NCI-H1436 treated with DMSO at 0.1 percent for 48 hours (cell line): ENCODE measurements around the gene SECISBP2.

Source experiments
- DNase-seq: peaks from one replicate; lab custom pipeline; 2025; lab: John Stamatoyannopoulos, UW

SECISBP2 gene

DNA sequence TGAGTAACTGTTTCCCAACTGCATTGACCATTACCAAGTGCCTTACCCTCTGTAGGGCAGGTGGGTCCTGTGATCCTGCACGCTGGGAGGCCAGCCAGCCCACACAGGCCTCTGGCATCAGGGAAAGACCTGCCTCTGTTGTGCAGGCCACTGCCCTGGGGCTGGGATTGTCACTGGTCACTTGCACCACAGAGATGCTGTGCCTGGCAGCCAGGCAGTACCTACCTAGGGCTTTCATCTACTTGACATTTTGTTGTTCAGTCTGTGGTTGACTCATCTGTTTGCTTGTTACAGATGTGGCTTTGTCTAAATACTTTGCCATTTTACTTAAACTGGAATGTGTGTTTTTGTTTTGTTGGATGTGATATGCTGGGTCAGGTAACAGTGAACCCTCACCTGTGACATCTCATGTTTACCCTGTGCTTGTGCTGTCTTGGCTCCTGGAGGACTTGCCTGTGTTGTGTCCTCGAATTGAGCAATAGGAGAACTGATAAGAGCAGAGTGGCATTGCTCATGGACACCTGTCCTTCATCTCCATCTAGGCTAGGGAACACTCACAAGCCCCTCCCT is 32.8 kb downstream of the SECISBP2 start:
- DNase-seq: no peak

DNA sequence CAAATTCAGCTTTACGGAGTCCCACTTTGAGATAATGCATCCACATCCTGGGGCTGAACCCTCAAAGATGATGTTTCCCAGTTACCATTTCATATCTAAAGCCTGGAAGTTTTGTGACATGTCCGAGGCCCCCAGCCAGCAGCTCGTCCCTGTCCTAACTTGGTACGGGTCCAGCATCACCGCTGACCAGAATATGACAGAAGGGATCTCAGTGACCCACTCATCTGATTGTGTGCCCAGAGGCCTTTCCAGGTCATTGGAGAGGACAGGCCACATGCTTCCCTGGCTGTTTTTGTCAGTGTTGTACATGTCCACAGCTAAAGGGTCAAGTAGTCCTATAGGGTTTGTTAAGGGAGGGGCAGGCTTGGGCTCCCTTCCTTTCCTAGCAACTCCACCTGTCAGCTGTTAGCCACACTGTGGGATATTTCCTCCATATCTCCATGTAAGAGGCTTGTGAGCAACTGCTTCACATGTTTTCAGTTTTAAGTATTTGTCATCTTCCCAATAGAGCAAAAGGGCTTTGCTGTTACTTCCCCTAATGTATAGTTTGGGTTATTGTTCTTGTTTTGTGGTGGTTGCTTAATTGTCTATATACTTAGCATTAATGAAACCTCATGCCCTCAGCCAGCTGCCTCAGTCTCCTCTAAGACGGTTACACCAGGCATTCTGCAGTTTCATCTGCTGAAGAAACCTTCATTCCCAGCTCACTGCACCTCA is 33.4 kb downstream of the SECISBP2 start:
- no peak for DNase-seq

DNA sequence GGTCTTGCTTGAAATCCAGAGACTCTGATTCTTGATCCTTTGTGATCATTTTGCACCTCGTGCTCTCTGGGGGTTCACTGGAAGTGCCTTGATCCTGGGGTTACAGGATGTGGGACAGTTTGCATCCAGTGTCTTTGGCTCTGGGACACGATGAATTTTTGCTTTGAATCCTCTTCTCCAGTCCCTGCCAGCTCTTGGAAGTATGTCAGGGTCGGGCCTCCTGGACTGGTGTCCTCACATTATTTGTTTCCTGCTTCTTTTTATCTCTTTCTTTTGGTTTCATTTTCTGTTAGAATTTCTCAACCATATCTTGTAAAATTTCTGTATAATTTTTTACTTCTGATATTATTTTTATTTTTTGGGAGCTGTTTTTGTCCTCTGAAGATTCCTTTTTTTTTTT is 34.2 kb downstream of the SECISBP2 start:
- no peak for DNase-seq

DNA sequence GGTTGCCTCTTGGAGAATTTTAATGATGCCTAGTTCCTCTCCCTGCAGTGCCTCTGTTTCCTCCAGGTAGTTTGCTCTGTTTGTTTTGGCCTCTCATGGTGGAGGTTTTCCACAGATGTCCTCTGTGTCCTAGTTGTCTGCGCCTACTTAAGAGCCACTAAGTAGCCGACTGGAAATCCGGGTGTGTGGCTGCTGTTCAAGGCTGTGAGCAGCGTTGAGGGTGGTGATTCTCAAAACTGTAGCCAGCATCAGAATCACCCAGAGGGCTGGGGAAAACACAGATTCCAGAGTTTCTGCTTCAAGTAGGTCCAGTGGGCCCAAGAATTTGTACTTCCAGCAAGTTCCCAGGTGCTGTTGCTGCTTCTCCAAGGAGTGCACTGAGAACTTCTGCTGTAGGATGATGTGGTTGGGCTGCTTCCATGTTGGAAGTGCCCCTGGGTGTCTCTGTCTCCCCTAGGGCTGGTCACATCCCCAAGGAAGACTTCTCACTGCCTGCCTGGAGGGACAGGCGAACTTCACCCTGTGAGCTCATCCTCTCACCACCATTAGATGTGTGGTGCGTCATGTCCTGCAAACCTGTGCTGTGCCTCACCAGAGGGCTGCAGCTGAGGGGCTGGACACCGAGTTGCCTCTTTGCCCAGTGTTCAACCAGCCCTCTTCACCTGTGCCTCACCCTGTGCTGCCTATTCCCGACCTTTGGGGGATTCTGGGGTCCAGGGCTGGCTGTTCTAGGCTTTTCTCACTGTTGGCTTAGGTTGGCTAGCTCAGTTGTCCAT is 34.8 kb downstream of the SECISBP2 start:
- no peak for DNase-seq

DNA sequence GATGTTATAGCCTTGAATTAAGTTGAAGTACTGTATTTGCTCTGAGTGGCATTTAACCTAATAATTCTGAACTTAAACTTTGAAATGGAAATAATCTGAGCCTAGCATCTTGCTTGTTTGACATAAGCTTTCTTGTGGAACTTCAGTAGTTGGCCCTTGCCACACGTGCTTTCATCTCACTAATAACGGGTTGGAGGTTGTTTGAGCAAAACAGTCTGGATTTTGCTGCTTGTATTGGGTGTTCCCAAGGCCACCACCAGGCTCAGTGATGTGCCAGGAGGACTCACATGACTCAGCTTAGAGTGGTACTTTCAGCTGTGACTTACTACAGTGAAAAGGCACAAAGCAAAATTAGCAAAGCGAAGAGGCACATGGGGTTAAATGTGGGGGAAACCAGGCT is 35.7 kb downstream of the SECISBP2 start:
- no peak for DNase-seq

DNA sequence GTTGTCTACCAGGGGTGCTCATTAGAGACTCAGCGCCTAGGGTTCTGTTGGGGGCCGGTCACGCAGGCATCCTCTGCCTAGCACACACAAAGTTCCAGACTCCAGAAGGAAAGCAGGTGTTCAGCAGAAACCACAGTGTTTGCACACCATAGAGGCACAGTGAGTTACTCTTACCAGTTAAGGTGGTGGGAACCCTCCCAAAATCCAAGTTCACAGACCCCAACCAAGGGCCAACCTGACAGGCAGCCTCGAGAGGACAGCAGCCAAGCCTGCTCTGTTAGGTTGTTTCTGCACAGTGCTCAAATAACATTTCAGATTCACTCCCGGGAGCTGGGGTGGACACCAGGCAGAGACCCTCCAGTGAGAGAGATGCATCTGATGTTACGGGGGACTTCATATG is 36.2 kb downstream of the SECISBP2 start:
- DNase-seq: no peak

DNA sequence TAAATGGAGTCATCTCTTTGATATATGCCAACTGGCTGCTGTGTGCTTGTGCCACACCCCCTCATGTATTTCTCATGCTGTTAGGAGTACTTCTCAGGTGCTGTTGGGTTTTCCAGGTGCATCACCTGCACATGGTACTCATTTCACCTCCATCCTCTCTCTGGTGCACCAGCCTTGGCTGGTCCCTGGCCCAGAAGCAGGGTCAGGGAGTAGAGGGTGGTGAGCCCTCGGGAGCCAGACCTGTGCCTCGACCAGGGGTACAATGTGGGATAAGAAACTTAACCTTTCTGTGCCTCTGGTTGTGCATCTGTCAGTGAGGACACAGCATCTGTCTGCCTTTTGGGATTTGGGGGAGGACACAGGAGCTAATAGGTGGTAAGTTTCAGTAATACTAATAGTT is 38.5 kb downstream of the SECISBP2 start:
- no peak for DNase-seq

DNA sequence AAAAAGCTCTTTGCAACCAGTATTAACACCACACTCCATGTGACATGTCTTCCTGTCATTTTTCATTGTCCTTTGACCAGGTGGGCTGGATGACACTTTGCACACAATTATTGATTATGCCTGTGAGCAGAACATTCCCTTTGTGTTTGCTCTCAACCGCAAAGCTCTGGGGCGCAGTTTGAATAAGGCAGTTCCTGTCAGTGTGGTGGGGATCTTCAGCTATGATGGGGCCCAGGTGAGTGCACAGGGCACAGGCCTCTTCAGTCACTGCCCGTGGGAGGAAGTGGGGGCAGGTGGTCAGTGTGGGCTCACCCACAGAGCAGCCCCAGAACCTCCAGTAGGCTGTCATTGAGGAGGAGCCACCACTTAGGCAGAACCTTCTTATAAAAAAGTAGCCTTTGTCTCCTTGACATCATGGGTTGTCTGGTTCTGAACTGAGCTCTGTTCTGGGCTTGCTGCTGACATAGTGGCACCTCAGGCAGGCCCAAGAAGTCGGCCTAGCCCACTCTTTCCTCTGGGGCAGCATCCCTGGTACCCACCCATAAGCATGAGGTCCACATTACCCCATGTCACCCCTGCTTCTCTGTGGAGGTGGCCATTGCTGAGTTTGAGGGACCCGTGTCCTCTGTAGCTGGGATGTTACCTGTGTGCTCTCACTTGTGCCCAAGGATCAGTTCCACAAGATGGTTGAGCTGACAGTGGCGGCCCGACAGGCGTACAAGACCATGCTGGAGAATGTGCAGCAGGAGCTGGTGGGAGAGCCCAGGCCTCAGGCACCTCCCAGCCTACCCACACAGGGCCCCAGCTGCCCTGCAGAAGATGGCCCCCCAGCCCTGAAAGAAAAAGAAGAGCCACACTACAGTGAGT is 39.3 kb downstream of the SECISBP2 start:
- no peak for DNase-seq

DNA sequence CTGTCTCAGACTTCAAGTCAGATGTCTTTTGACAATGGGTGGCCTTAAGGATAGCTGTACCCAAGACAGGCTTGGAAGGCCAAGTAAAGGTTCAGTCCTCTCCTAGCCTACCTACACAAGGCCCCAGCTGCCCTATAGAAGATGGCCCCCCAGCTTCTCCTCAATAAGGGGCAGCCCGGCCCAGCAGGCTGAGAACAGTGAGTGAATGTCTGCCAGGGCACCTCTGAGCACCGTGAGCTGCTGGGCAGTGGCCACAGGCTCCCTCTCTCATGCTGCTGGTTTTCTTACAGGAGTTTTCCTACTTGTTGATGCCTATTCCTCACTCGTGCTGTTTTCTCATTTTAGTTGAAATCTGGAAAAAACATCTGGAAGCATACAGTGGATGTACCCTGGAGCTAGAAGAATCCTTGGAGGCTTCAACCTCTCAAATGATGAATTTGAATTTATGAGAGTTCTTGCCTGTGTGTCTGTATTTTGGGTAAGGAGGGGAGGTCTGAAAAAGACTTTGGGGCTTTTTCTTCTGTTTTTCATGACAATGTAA is 40.1 kb downstream of the SECISBP2 start:
- DNase-seq: no peak

DNA sequence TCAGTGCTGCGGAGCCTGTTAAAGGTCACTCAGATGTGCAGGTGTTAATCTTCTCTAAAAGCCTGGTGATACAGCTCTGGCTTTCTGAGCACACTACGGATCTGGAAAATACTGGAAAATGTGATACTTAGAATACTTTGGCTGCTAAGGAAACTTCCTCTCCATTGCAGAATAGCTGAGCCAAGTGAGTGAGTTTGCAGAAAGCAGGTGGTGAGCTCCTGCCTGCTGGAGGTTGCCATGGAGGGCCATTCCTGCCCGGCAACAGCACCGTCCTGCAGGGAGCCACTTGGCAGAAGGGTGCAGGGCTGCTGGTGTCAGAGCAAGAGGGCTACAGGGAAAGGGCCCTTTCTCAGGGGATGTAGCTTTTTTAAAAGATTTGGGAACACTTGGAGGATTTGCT is 40.7 kb downstream of the SECISBP2 start:
- no peak for DNase-seq

DNA sequence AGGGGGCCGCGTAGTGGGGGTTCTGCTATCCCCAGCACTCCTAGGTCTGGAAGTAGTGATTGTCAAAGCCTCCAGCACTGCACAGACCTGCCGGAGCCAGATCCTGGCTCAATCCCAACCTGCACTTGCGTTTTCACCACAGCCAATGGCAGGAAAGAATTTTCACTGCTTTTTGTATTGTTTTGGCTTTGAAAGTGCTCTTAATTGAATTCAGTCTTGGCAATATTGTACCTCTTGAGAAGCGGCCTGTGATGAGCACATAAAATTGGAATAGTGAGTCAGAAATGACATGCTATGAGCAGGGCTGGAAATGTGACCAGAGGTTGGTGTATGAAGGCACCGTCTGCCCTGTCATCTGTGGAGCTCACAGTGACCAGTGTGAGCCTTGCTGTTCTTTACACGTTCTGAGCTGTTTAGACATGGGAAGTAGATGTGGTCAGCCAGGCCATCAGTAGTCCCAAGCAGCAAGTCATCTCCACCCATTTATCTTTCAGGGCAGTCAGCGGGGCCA is 41.5 kb downstream of the SECISBP2 start:
- no peak for DNase-seq

DNA sequence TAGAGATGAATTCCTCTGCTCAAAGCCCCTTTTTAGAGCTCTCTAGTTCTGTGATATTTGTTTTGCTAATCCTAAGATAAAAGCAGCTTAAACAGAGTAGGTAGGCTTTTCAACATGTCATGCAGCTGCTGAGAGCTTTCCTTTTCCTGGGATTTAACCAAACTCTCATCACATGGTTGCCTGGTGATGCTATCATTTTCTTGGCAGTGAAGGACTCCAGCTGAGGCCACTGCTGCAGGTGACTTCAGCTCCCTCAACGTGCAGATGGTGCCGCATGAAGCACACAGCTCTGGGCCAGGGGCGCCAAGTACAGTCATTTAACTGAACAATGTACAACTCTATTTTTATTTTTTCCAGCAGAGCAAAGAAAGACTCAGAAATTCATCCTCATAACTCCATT is 42.2 kb downstream of the SECISBP2 start:
- no peak for DNase-seq

DNA sequence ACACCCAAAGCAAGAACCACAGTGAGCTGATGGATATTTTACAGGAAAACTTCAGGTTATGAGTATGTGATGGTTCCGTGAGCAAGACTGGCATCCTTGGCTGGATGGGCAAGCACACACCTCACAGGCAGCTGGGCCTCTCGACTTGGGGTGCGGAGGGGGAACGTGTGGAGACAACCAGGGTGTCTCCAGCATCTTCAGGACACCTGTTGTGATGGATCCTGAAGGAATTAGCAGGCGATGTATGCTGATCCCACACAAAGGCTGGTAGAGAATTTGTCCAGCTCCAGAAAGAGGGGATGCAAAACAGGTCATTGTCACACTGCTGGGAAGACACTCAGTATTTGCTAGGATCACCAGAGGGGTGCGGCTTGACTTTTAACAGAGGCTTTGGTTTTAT is 42.7 kb downstream of the SECISBP2 start:
- DNase-seq: no peak

DNA sequence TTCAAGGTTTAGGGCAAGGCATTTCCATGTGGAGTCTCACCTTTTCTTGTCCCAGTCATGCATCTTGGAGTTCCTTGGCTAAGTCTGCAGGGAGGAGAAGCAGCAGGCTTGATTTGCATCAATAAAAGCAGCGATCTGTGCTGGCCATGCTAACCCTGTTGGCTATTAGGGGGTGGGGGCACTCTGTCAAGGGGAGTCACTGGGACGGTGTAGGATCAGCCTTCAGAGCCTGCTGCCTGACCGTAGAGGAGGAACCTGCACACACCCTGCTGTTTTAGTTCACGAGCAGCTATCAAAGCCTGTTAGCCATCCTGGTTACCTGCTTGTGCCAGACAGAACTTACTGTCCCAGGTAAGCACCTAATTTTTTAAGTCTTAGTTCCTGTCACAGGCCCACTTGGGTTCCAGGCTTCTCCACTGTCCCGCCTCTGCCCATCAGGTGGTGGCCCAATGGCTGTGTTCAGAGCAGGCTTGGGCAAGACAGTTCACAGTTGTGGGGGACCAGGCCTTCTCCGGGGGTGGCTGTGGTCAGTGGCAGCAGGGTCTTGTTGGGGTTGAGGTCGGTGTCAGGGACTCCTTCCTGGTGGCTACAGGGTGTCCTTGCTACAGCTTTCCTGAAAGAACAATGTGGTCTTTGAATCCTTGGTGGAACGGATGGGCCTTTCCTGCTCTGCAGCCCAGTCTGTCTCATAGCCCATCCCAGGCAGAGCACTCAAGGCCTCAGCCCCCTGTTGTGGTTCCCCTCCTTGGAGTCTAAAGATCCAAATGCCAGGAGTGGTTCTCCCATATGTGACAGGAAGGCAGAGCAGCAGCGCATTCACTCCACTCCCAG is 43.7 kb downstream of the SECISBP2 start:
- DNase-seq: no peak

DNA sequence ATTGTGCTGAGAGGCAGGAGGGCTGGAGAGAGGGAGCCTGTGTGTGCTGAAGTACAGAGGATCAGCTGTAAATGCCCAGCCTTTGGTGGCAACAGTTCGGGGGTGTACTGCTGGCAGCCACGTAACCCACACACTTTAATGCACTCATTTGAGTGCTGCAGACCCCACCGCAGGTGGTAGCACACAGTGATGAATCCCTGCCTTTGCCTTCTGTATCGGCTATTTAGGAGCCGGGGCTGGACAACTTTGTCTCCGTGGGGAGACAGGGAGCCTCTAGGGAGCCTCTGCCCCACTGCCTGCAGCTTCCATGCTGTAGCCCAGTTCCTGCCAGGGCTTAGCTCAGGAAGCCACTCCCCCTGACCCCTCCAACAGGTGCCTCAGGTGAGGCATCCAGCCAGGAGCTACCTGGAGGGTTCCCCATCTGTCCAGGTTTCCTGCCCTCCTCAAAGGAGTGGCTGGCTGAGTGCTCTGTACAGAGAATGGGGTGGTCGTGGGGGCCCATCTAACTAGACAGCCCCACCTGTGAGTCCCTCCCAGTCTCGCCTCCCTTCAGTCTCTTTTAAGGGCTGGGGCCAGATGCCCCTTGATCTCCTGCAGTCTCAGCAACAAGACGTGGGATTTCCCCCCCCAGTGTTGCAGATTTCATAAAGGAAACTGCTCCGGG is 44.5 kb downstream of the SECISBP2 start:
- no peak for DNase-seq

DNA sequence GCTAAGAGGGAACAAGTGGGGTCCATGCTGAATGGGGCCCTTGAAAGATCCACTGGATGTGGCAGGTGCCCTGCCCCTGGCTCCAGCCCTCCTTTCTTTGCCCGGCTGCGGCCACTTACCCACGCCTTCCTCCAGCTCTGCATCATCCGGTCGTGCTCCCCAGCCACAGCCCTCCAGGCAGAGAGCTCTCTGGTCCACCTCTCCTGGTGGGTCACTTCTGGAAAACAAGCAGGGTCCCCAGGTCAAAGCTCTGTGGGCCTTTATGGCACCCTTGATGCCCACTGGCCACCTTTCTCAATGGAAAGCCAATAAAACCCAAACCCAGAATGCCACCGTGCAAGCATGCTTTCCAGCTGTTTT is 45.0 kb downstream of the SECISBP2 start:
- no peak for DNase-seq

DNA sequence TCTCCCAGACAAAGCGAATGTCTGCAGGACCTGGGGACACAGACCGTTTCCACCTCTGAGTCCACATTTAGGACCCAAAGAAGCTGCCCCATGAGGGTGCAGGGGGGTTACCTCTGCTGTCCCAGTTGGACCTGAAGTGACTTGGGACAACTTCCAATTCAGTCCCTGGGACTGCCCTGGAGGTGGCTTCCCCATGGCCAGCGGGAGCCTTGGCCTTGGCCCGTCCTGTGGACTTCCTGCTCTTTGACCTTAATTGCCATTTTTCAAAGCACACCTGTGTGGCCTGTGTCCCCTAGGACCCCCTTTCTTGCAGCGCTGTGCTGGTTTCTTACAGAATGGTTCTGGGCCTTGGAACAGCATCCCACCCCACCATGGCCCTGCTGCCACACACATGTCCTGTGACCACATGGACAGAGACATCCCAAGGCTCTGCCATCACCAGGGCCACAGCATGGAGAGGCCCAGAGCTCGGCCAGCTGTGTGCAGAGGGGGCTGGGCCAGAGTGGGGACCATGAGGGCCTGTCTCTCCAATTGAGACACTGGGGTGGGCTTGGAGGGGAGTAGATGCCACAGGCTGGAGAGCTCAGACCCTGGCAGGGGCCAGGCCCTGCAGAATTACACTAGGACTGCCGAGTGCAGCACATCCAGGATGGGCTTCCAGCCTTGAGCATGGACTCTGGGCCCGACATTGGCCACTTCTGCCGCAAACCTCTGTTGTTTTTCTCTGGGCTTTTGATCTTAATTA is 45.8 kb downstream of the SECISBP2 start:
- DNase-seq: no peak

DNA sequence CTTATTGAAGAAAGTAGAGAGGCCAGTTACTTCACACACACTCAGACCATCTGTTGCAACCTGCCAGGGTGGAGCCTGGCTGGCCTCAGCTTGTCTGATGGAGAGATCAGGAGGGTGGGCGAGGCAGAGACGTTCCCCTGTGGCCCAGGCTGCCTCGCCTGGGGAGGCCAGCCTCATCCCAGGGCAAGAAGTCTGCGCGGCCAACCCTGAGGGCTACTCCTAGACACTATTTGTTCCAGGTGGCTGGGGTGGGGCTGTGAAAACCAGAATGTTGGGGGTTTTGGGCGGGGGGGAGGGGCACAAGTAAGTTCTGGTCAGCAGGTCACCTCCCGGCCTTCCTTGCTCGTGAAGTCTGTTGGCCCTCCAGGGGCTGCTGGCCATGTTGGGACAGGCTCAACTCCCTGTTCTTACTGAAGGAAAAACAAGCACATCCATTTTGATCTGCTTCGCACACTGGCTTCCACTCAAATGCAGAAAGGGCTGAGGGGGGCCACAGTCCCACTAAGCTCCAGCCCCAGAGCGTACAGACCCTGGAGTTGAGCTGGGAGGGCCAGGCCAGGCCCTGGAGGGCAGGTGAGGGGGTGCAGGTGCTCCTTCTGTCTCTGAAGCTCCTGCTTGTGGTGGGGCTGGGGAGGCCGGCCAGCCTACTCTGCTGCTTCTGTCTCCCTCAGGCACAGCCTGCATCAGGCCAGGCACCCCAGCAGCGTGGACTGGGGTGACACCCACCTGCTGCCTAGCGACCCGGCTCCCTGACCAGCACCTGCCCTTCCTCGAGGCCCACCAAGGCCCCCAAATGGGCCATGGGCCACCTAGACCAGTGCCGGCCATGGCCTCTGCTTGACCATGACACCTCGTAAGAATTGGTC is 46.6 kb downstream of the SECISBP2 start:
- DNase-seq: no peak

DNA sequence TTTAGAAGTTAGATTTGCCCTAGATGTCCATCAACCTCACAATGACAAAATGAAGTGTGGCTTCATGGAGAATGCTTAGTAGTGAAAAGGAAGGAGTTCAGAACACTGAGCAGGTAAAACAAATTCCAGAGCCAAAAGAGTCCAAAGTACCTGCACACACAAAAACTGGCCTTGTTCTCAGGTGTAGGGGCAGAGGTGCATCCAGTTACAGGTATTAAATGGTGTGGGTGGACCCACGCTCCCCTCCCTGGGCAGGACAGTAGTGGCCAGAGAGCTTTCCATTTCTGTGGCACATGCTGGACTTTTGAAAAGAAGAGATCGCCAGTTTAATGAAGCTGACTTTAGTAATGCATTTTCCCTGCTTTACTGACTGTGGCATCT is 47.2 kb downstream of the SECISBP2 start:
- no peak for DNase-seq
